ENCODE results near the gene HTR3E.

- TF ChIP-seq CTCF (CRISPR knock-in tag; IDR thresholded peaks at IDR 0.05) (no peak), TFDP2 (CRISPR knock-in tag; IDR thresholded peaks at IDR 0.05) (no peak), ZFP1 (CRISPR knock-in tag; IDR thresholded peaks at IDR 0.05) (no peak), FOXA1 (IDR thresholded peaks at IDR 0.05) (no peak), FOXA1 (CRISPR knock-in tag; IDR thresholded peaks at IDR 0.05) (no peak), THRA (CRISPR knock-in tag; IDR thresholded peaks at IDR 0.05; ENCODE audit: borderline replicate concordance) (no peak), ARID4A (CRISPR knock-in tag; IDR thresholded peaks at IDR 0.05; ENCODE audit: borderline replicate concordance) (no peak), KDM4B (CRISPR knock-in tag; IDR thresholded peaks at IDR 0.05) (no peak)
These were observed 23.2 kb upstream of the HTR3E start for GRCh38 chr3:184073621-184074020.

Measured in HepG2 (cell line).